COR-L47 (cell line): ENCODE measurements around the gene CETN3.

Source experiments
- DNase-seq: peaks from one replicate; lab custom pipeline; 2025; lab: John Stamatoyannopoulos, UW

Gene CETN3

GRCh38 chr5:90409318-90410177, at the start of gene CETN3:
Gene CETN3, minus strand, starts transcription at chr5:90409756. Its CDS starts 95 bp downstream, at chr5:90409661.
- DNase-seq = peak; percentile 95

DNA sequence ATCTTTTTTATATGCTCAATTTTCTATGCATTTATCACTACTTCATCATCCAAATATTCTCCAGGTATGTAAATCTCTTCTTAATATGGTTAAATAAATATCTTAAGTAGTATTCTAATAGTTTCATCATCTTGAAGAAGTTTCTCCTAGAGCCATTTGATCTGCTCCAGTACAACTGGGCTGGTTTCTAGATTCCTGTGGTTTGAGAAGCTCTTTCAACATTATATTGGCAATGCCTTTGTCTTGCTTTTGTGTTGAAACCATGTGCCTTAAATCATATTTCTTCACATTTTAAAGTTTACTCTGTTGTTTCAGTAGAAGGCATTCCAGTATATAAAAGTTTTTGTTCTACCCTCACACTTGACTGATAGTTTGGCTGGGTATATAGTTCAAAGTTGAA, 37.4 kb upstream of the CETN3 start:
- DNase-seq = no peak

GRCh38 chr5:90440644-90441043, 31.1 kb upstream of the CETN3 start:
- DNase-seq = no peak

GRCh38 chr5:90438100-90438499, 28.5 kb upstream of the CETN3 start:
- no peak for DNase-seq

DNA sequence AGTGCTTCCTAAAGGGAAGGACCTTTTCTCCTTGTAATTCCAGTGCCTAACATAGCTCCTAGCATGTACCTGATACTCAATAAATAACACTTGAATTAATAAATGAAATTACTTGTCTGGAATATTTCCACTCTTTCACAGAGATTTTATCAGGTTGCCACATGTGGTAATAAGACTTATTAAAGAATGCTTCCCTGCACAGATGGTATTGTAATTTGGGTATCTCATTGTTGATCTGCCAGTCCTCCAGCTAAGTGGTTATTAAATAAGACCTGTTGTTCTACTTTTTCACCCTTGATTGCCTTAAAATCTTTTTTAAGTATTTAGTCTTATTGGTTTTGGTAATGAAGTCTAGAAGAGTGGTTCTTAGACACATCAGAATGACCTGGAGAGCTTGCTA, 28.1 kb upstream of the CETN3 start:
- no peak for DNase-seq

- peak; percentile 33 for DNase-seq
Observed at GRCh38 chr5:90434116-90434714, 24.7 kb upstream of the CETN3 start.

DNA sequence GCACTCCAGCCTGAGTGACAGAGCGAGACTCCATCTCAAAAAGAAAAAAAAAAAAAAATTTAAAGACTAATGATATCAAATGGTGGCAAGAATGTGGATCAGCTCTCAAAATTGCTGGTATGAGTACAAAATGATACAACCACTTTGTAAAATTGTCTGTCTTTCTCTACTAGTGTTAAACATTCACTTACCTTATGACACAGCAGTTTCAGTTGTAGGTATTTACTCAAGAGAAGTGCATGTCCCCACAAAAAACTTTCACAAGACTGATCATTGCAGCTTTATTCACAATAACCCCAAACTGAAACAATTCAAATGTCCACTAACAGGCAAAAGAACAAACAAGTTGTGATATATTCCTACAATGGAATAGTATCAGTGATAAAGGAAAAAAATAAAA, 14.7 kb upstream of the CETN3 start:
- no peak for DNase-seq

- DNase-seq = no peak
Observed at GRCh38 chr5:90421136-90421535, 11.6 kb upstream of the CETN3 start.

DNA sequence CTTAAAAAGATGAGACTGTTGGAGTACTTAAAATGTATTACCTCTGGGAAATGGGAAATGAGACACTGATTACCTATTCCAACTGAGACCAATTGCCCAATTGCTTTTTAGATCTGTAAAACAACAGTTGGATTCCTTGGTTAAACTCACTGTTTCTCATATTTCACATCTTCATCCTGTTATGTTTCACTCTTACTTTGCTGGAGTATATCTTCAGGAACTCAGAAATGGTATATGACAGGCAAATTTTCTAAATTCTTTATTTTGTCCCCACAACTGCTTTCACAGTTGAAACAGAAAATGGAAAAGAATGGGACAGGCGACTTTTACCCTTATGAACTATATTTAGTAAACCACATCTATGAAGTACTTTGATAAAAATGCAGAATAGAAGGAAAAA, 8.7 kb upstream of the CETN3 start:
- no peak for DNase-seq

DNA sequence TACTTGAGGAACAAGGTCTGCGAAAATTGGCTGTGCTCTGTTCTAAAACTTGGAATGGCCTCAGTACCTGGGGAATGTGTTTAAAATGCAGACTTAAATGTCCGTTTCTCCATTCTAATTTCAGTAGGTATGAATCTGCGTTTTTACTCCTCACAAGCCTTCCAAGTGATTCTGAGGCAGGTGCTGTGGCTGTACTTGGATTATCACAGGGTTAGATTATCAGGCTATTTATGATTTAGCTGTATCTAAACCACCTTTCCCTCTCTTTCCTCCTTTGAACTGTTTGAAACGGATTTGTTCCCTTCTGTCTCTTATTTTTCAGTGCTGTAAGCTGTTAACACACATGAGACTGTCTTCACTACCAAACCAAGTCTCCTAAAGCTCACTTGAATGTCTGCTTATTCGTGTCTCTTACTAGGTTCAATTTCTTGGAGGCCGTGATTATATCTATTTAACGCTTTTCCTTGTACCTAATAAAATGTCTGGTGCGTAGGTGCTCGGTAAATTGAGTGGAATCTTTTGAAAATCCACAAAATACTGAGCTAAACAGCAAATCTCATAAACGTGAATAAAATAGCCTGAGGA, 714 bp upstream of the CETN3 start:
- DNase-seq = peak; percentile 16

DNA sequence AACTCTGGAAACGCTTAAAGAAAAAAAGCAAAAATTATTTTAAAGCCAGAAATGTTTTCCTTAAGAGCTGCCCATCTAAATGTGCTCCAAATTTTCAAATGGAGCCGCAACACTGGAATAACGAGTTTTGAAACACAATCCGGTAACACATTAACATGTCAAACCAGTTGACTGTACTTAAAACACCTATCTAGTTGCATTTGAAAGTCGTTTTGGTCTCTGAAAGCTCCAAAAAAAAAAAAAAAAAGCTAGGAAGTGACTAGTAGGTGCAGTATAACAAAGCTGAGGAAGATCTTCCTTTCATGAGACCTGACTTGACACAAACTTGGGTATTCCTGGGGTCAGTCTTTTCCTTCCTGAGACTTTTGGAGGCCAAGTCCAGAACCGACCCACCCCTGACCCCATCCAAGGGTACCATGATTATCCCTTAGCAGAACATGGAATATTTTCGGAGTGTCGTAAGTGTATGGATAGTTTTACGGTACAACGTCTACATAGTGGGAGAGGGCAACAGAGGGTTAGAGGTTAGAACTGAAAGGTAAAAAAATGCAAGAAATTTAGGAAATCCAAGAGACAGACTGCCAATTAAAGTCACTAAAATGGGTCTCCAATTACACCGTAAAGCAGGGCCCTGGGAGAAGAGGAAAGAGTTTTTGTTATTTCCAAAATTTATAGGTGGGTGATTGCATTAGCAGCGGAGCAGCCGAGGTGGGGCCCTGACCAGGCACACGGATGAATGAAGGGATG, 812 bp downstream of the CETN3 start:
- no peak for DNase-seq

DNA sequence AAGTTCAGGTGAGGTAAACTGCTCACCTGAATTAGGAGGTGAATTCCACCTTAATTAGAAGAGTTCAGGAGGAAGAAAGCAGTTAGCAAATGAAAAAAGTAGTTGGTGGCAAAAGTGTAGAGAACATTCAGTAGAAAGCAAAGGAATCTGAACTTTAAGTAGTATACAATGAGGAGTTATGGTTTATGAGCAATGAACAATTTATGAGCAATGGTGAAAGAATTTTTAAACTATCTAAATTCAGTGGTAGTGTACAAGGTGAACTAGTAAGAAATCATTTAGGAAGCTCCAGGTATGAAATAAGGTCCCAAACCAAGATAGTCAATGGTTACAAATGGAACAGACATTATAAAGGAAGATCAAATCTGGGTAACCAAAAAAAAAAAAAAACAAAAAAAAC, 3.1 kb downstream of the CETN3 start:
- no peak for DNase-seq

GRCh38 chr5:90402521-90403255, 6.9 kb downstream of the CETN3 start:
- no peak for DNase-seq

- no peak for DNase-seq
Observed at GRCh38 chr5:90399251-90399650, 10.3 kb downstream of the CETN3 start.

- no peak for DNase-seq
Observed at GRCh38 chr5:90398726-90399125, 10.8 kb downstream of the CETN3 start.

DNA sequence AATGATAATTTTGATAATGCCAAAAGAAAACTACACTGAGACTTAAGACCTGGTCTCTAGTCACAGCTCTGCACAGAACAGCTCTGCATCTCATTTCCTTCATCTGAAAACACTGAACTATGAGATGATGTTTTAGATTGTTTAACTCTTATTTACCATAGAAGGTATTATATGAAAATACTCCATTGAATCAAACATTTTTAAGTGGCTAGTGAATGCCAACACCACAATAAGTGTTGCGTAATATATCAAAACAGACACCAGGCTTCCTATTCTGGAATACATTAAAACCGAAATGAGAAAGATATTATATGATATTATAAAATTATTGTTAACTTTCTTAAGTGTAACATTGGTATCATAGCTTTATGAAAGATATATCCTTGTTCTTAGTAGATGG, 14.6 kb downstream of the CETN3 start:
- DNase-seq = no peak

GRCh38 chr5:90390928-90391327, 18.6 kb downstream of the CETN3 start:
- DNase-seq = no peak

DNA sequence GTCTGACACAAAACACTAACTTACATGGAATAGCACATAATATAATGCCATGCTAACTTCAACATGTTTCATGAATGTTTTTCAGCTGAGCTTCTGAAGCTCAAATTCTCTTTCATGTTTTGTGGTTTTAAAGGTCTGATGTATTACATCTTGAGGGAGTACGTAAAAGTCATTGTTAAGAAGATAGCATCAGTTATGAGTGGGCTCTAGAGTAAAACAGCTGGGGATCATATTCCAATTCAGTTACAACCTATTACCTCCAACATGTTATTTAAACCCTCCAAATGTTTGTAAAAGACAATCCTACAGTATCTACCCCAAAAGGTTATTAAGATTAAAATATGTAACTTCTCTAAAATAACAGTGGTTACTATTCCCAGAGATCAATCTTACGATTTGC, 19.2 kb downstream of the CETN3 start:
- DNase-seq = no peak

DNA sequence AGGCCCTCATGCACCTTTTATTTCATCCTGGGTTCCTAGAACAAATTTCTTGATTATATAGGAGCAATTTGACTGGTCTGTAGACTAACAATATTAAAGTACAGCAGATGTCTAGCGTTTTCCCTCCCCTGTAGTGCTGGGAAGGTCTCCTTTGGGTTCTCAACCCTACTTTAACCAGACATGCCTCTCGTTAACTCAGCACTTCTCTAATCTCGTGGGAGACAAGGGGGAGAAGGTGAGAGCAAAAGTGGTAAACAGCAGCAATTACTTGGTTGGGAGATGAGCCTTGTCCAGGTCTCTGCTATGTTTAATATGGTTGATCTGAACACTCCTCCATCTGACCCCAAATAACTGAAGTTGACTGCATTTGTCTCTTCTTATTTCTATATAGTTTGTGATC, 22.0 kb downstream of the CETN3 start:
- no peak for DNase-seq

DNA sequence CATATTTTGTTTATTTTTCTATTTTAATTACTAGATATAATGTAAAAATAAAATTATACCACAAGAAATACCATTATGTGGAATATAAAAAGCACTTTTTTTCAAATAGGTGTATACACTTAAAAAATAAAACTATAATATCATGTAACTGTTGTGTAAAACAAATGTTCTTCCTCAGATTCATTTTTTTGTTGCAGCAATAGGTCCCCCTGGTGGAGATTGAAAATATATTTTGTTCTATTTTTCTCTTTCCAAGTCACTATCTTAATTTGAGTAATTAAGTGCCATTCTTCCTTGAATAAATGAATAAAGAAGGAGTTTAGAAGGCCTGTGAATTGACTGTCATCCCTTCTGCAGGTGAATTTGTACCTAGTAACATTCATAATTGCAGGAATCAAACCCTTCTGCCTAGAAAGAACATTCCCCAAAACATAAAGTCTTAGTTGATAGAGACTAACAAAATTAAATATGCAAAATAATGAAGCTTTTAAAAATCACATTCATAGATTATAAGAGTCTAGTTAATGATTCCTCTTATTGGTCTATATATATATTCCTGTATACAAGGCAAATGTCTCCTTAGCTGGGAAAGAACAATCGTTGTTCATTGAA, 23.4 kb downstream of the CETN3 start:
- DNase-seq = peak; percentile 16

DNA sequence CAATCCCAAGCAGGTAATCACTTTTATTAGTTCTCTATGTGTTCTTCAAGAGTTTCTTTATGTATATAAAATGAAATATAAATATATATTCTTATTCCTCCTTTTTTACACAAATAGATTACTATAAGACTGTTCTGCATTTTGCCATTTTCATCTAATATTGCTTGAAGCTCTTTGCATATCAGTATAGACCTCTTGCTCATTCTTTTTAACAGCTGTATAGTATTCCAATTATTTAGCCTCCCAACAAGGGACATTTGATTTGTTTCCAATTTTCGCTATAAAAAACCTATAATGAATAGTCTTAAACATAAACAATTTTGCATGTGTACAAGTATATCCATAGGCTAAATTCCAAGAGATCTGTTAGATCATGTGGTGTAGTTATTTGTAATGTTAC, 25.2 kb downstream of the CETN3 start:
- DNase-seq = no peak
